Natural killer cell treated with Interleukin-12 subunit alpha and Interleukin-12 subunit beta and Interleukin-15 and Interleukin-18, amount 100 ng/mL, for 72 hours (primary cell): Measurements from ENCODE around the gene NDUFAF2. TPM values are rescaled to one million over a fixed set of nuclear protein-coding genes. Genes with fewer than 3 reads are reported as not detected.

Source experiments
- ATAC-seq, 2 donors: fragments of 150-1000 bp; cut with Tn5 transposase in 1 of 2; sonication (Bioruptor Pico), chemical (Tn5 transposase) in 1 of 2; 2 replicates each; pipeline ENCODE4 v1.10.0; 2021
- DNase-seq: peaks from one replicate; pipeline ENCODE4 v3.0.0; 2022; ENCODE audit warnings: low spot score
- H3K27ac Mint-ChIP-seq, 2 donors: 1 replicate in 1 of 2; 2 replicates in 1 of 2; pipeline ENCODE4 v1.8.0; 2022; ENCODE audit warnings: mixed read lengths in 2 of 2, mild to moderate bottlenecking in 1 of 2, moderate library complexity in 1 of 2
- H3K27me3 Mint-ChIP-seq, 2 donors: 1 replicate in 1 of 2; 2 replicates in 1 of 2; pipeline ENCODE4 v1.8.0; 2022; ENCODE audit warnings: mixed read lengths in 2 of 2
- H3K36me3 Mint-ChIP-seq: one replicate; pipeline ENCODE4 v1.8.0; 2022; ENCODE audit warnings: mixed read lengths
- H3K4me1 Mint-ChIP-seq, 2 donors: 1 replicate in 1 of 2; 2 replicates in 1 of 2; pipeline ENCODE4 v1.8.0; 2022; ENCODE audit warnings: low read depth in 2 of 2, mixed read lengths in 2 of 2, mild to moderate bottlenecking in 1 of 2
- H3K4me3 Mint-ChIP-seq: one replicate; pipeline ENCODE4 v1.8.0; 2022; ENCODE audit warnings: mixed read lengths
- H3K9me3 Mint-ChIP-seq: 2 replicates; pipeline ENCODE4 v1.8.0; 2022; ENCODE audit warnings: mixed read lengths
- total RNA-seq, 2 donors: library from RNA; stranded (reverse); gene quantifications; one replicate each; pipeline ENCODE4 v1.2.3, GENCODE V29; 2022

NDUFAF2 gene
- total RNA-seq, 2 donors from 2014 or later: 18.6 to 29.3 TPM

- H3K4me1 Mint-ChIP-seq: no peaks in the 10 kb centered on the region
- ATAC-seq (no peak), DNase-seq (no peak)
- H3K27me3 Mint-ChIP-seq: no peaks in the 10 kb centered on the region
- no peaks in the 10 kb centered on the region for H3K36me3 Mint-ChIP-seq
- H3K4me3 Mint-ChIP-seq: no peak overlapping the region
- no peaks in the 10 kb centered on the region for H3K9me3 Mint-ChIP-seq
- H3K27ac Mint-ChIP-seq: no peak overlapping the region
Measured at GRCh38 chr5:61001647-61002046, 56.6 kb downstream of the NDUFAF2 start.

- no peaks in the 10 kb centered on the region for H3K27me3 Mint-ChIP-seq
- DNase-seq: no peak
- H3K27ac Mint-ChIP-seq: no peak overlapping the region
- H3K36me3 Mint-ChIP-seq: no peaks in the 10 kb centered on the region
- ATAC-seq: no peak
- H3K4me1 Mint-ChIP-seq: no peaks in the 10 kb centered on the region
- H3K9me3 Mint-ChIP-seq: no peaks in the 10 kb centered on the region
- H3K4me3 Mint-ChIP-seq: no peak overlapping the region
Measured at GRCh38 chr5:61002611-61003355, 57.8 kb downstream of the NDUFAF2 start.

- H3K27me3 Mint-ChIP-seq: no peaks in the 10 kb centered on the region
Measured at GRCh38 chr5:61004448-61004847, 59.4 kb downstream of the NDUFAF2 start.

GRCh38 chr5:61009907-61010306 is 64.9 kb downstream of the NDUFAF2 start:
- H3K9me3 Mint-ChIP-seq: no peaks in the 10 kb centered on the region
- no peak for ATAC-seq
- no peaks in the 10 kb centered on the region for H3K27me3 Mint-ChIP-seq
- no peak overlapping the region for H3K27ac Mint-ChIP-seq
- no peaks in the 10 kb centered on the region for H3K4me1 Mint-ChIP-seq
- no peak for DNase-seq
- H3K4me3 Mint-ChIP-seq: no peak overlapping the region
- no peaks in the 10 kb centered on the region for H3K36me3 Mint-ChIP-seq

More at GRCh38 chr5:61004448-61004847, 59.4 kb downstream of the NDUFAF2 start:
- no peak overlapping the region for H3K4me3 Mint-ChIP-seq
- H3K27ac Mint-ChIP-seq: no peak overlapping the region
- no peaks in the 10 kb centered on the region for H3K36me3 Mint-ChIP-seq
- ATAC-seq: no peak
- H3K4me1 Mint-ChIP-seq: no peaks in the 10 kb centered on the region
- no peak for DNase-seq
- no peaks in the 10 kb centered on the region for H3K9me3 Mint-ChIP-seq

GRCh38 chr5:61010467-61011454 is 65.8 kb downstream of the NDUFAF2 start:
- H3K4me3 Mint-ChIP-seq: no peak overlapping the region

GRCh38 chr5:61018062-61018461 is 73.1 kb downstream of the NDUFAF2 start:
- H3K4me1 Mint-ChIP-seq: no peaks in the 10 kb centered on the region
- no peaks in the 10 kb centered on the region for H3K36me3 Mint-ChIP-seq
- no peak overlapping the region for H3K27ac Mint-ChIP-seq
- no peak for DNase-seq
- H3K27me3 Mint-ChIP-seq: no peaks in the 10 kb centered on the region
- H3K9me3 Mint-ChIP-seq: no peaks in the 10 kb centered on the region
- no peak overlapping the region for H3K4me3 Mint-ChIP-seq
- no peak for ATAC-seq

More at GRCh38 chr5:61010467-61011454, 65.8 kb downstream of the NDUFAF2 start:
- no peaks in the 10 kb centered on the region for H3K27me3 Mint-ChIP-seq
- no peaks in the 10 kb centered on the region for H3K4me1 Mint-ChIP-seq
- DNase-seq (no peak), ATAC-seq (no peak)
- no peaks in the 10 kb centered on the region for H3K36me3 Mint-ChIP-seq
- no peaks in the 10 kb centered on the region for H3K9me3 Mint-ChIP-seq
- no peak overlapping the region for H3K27ac Mint-ChIP-seq

GRCh38 chr5:61019642-61020041 is 74.6 kb downstream of the NDUFAF2 start:
- H3K4me1 Mint-ChIP-seq: no peaks in the 10 kb centered on the region
- H3K9me3 Mint-ChIP-seq: no peaks in the 10 kb centered on the region

GRCh38 chr5:61020415-61020814 is 75.4 kb downstream of the NDUFAF2 start:
- no peak overlapping the region for H3K4me3 Mint-ChIP-seq
- ATAC-seq (no peak), DNase-seq (no peak)

More at GRCh38 chr5:61019642-61020041, 74.6 kb downstream of the NDUFAF2 start:
- H3K27me3 Mint-ChIP-seq: no peaks in the 10 kb centered on the region
- ATAC-seq: no peak
- H3K36me3 Mint-ChIP-seq: no peaks in the 10 kb centered on the region
- no peak overlapping the region for H3K27ac Mint-ChIP-seq
- H3K4me3 Mint-ChIP-seq: no peak overlapping the region
- DNase-seq: no peak

GRCh38 chr5:61023131-61023530 is 78.1 kb downstream of the NDUFAF2 start:
- H3K9me3 Mint-ChIP-seq: no peaks in the 10 kb centered on the region
- ATAC-seq: no peak
- no peak for DNase-seq
- H3K36me3 Mint-ChIP-seq: no peaks in the 10 kb centered on the region
- no peak overlapping the region for H3K27ac Mint-ChIP-seq
- peaks cover 0 to 3% of the 10 kb centered on the region in 2 donors for H3K4me1 Mint-ChIP-seq
- no peak overlapping the region for H3K4me3 Mint-ChIP-seq
- H3K27me3 Mint-ChIP-seq: no peaks in the 10 kb centered on the region

More at GRCh38 chr5:61020415-61020814, 75.4 kb downstream of the NDUFAF2 start:
- Mint-ChIP-seq H3K36me3 (no peaks in the 10 kb centered on the region), H3K27me3 (no peaks in the 10 kb centered on the region), H3K27ac (no peak overlapping the region), H3K9me3 (no peaks in the 10 kb centered on the region), H3K4me1 (no peaks in the 10 kb centered on the region)

GRCh38 chr5:61026004-61026403 is 81.0 kb downstream of the NDUFAF2 start:
- ATAC-seq (no peak), DNase-seq (no peak)
- no peak overlapping the region for H3K4me3 Mint-ChIP-seq
- no peaks in the 10 kb centered on the region for H3K36me3 Mint-ChIP-seq
- peaks cover 0 to 3% of the 10 kb centered on the region in 2 donors for H3K4me1 Mint-ChIP-seq
- H3K9me3 Mint-ChIP-seq: no peaks in the 10 kb centered on the region
- no peaks in the 10 kb centered on the region for H3K27me3 Mint-ChIP-seq
- H3K27ac Mint-ChIP-seq: no peak overlapping the region

- Mint-ChIP-seq H3K9me3 (no peaks in the 10 kb centered on the region), H3K27ac (no peak overlapping the region), H3K27me3 (no peaks in the 10 kb centered on the region), H3K4me1 (peaks cover 0 to 3% of the 10 kb centered on the region in 2 donors), H3K36me3 (no peaks in the 10 kb centered on the region), H3K4me3 (no peak overlapping the region)
- ATAC-seq (no peak), DNase-seq (no peak)
Measured at GRCh38 chr5:61028382-61028781, 83.4 kb downstream of the NDUFAF2 start.

- Mint-ChIP-seq H3K4me3 (no peak overlapping the region), H3K36me3 (no peaks in the 10 kb centered on the region), H3K4me1 (peaks cover 0 to 3% of the 10 kb centered on the region in 2 donors), H3K9me3 (no peaks in the 10 kb centered on the region), H3K27me3 (no peaks in the 10 kb centered on the region), H3K27ac (no peak overlapping the region)
- ATAC-seq (no peak), DNase-seq (no peak)
Measured at GRCh38 chr5:61029456-61030162, 84.6 kb downstream of the NDUFAF2 start.

- no peaks in the 10 kb centered on the region for H3K36me3 Mint-ChIP-seq
- no peak for ATAC-seq
Measured at GRCh38 chr5:61030163-61030482, 85.1 kb downstream of the NDUFAF2 start.

More at GRCh38 chr5:61030163-61030482, 85.1 kb downstream of the NDUFAF2 start:
- H3K9me3 Mint-ChIP-seq: no peaks in the 10 kb centered on the region
- H3K4me1 Mint-ChIP-seq: peaks cover 0 to 3% of the 10 kb centered on the region in 2 donors
- no peaks in the 10 kb centered on the region for H3K27me3 Mint-ChIP-seq
- no peak overlapping the region for H3K27ac Mint-ChIP-seq
- no peak overlapping the region for H3K4me3 Mint-ChIP-seq
- DNase-seq: no peak
